Subcutaneous adipose tissue (tissue), 4 donors: ENCODE measurements around the gene CCDC142. TPM values are rescaled to one million over a fixed set of nuclear protein-coding genes. Genes with fewer than 3 reads are reported as not detected.

ENCODE experiments used
- total RNA-seq, 4 donors: library from RNA; depleted of rRNA; stranded (reverse); fragments of >200 nt; gene quantifications; one replicate each; pipeline ENCODE4 v1.1.0, GENCODE V29; 2016
- TF ChIP-seq, protein P1 (sequence below): fragments of 450-650 bp; IDR thresholded peaks from one replicate; pipeline ENCODE4 v1.5.1; 2016; ENCODE audit warnings: low read depth, mild to moderate bottlenecking, control low read depth, antibody characterized with exemption, moderate library complexity

The CCDC142 gene
- total RNA-seq, 4 donors from 2014 or later: 10.4 to 30.0 (median 16.8) TPM

DNA sequence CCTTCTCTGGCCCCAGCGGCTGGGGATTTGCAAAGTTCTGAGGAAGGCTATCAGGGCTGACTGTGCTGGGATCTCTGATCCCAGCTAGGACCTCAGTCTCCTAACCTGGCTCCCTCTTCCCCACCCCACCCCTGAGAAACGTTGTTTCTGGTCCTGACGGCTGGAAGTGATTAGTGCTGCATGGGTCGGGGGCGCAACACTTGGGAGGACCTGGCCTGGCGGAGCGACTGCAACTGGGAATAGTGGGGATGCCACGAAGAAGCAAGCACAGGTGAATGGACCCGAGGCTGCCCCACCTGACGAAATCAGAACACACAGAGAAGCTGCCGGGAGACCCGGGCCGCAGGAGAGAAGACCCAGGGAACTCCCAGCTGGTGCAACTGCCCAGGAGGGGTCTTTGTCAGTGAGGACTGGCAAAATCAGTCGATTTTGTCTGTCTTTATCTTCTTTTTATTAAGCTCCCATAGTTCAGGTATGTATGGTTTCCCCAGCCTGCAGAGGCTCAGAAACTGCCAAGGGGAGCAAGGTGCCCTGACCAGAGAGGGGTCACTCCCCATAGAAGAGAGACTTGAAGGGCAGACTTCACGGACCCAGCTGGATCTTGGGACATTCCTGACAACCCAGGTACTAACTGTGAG is 17.3 kb upstream of the CCDC142 start:
- TF ChIP-seq, protein P1, sequence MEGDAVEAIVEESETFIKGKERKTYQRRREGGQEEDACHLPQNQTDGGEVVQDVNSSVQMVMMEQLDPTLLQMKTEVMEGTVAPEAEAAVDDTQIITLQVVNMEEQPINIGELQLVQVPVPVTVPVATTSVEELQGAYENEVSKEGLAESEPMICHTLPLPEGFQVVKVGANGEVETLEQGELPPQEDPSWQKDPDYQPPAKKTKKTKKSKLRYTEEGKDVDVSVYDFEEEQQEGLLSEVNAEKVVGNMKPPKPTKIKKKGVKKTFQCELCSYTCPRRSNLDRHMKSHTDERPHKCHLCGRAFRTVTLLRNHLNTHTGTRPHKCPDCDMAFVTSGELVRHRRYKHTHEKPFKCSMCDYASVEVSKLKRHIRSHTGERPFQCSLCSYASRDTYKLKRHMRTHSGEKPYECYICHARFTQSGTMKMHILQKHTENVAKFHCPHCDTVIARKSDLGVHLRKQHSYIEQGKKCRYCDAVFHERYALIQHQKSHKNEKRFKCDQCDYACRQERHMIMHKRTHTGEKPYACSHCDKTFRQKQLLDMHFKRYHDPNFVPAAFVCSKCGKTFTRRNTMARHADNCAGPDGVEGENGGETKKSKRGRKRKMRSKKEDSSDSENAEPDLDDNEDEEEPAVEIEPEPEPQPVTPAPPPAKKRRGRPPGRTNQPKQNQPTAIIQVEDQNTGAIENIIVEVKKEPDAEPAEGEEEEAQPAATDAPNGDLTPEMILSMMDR: no peak

DNA sequence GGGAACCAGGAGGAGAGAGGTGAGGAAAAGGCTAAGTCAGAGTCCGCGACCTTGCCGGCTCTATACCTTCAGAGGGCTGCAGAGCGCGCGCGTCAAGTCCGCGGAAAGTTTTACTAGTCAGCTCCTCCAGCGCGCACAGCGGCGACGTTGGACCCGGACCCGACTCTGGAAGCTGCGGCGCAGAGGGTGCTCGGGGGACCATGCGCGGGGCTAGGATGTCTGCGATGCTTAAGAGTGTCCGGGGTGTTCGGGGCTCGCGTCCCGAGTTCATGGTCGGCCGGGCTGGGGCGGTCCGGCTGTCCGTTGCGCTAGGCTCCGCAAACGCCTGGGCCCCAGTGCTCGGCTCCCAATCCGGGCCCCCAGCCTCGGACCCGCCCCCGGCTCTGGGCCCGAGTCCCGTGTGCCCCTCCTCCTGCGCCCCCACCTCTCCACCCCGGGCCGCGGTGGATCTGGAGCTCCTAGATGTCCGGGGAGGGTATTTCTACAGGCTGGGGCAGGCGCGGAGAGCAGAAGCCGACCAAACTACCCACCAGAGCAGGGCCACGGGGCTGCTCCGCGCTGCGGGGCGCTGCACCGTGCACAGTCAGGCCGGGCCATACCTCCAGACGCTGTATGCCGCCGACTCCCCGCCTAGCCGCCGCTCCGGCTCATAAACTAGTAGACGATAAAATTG is 16.6 kb upstream of the CCDC142 start, which contains the start of gene LBX2:
LBX2 (minus strand) TSS at position 337 of the 673 bp plus-strand sequence; CDS start at position 271, 66 bp downstream.
- TF ChIP-seq, protein P1: no peak

DNA sequence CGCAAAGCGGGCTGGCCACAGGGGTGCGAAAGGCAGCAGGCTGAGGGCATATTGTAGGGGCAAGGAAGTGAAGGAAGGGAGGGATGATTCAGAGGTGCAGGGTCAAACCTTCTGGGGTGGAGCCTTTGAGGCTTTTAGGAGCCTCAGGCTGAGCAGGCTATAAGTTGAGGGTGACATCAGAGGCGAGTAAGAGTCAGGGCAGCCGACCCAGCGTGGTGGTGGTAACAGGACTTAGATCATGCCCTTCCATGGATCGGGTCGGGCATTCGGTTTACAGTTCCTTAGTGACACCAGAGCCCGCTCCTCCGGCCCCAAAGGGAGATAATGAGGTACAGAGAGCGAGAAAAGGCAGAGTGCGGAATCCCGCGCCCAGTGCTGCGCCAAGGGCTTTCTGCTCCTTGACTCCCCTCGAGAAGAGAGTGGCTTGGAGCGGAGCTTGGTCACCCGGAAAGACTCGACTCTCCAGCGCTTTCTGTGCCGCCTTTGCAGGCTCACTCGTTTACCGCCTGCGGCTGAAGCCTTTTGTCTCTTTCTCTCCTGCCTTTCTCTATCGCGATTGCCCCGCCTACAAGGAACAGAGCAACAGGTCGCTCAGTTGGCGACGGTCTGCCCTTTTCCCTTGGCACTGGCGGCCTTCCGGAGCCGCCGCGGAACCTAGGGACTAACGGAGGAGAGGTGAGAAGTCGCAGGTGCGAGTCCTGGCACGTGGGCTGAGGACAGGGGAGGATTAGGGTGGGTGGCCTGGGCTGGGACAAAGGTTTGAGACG is 15.9 kb upstream of the CCDC142 start:
- TF ChIP-seq, protein P1: no peak

DNA sequence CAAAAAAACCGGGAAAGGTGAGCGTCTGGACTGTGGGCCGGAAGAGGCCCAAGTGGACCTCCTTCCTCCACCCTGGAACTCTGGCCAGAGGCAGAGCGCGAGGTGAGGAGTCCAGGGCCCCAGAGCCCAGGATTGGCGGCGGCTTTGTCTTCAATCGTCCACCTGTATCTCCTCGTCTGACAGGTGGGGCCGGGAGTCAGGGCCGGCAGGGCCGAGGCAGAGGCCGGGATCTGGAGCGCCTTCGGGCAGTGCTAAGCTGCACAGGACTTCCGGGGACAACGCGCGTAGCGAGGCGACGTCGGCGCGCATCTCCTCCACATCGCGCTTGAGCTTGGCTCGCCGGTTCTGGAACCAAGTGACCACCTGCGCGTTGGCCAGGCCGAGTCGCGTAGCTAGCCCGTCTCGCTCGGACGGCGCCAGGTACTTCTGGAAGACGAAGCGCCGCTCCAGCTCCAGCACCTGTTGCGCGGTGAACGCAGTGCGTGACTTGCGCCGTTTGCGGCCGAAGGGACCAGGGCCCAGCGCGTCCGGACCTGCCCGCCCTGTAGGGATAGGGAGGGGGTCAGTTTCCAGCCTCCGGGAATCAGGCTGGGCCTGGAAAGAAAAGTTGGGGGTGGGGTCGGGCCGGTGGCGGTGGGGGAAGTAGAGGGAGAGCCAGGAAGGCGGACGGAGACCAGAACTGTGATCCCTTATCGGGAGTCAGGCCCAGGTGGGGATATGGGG is 15.1 kb upstream of the CCDC142 start:
- TF ChIP-seq, protein P1: no peak

DNA sequence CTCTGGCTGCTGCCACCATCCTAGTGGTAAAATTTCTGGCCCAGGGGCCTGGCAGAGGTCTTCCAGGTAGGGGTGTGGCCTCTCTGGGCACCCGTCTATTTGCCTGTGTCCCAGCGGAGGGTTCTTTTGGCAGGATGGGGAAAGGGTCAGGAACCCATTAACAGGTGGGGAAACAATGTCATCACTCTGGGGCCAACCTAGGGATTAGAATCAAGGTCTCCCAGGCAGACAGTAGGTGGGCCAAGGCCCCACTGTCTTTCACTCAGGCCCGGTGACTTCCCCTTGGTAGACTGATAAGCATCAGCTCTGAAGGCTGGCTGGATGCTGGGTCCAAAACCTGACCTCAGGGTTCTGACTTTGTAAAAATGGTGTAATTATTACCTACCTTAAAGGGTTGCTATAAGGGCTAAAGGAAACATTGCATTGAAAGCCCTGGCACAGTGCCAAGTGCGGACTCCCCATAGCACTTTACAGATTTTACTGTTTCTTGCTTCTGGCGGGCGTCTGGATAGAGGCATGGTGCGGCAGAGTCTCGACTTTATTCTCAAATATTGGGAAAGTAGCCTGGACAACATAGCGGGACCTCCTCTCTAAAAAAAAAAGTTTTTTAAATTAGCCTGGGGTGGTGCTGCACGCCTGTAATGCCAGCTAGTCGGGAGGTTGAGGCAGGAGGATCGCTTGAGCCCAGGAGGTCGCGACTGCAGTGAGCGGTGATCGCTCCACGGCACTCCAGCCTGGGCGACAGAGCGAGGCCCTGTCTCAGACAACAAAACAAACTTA is 14.4 kb upstream of the CCDC142 start:
- TF ChIP-seq, protein P1: no peak

DNA sequence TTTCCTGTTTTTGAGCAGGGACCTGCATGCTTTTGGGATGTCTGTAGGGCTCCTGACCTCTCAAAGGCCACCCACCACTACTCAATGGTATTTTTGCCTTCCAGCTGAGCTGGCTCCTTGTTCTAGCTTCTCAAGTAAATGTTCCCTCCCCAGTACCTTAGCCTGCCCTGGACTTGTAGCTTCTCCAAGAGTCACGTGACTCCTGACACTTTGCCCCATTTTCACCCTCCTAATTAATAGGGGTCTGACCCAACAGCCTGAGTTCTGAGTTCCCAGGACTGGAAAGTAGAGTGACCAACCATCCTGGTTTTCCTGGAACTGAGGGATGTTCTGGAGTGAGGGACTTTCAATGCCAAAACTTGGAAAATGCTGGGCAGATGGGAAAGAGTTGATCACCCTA is 12.6 kb upstream of the CCDC142 start:
- TF ChIP-seq, protein P1: no peak
